Inflammatory macrophage treated with lipopolysaccharide for 4 hours (primary cell): Measurements from ENCODE around the gene KLHL2.
"Not testable (repeated sequence)": the region's sequence is repeated elsewhere in the genome, so short reads cannot be mapped to it uniquely, and the experiment has no call there.

Experiments
- DNase-seq: peaks from one replicate; pipeline ENCODE4 v3.0.0-alpha.2; 2020

KLHL2 gene, protein sequence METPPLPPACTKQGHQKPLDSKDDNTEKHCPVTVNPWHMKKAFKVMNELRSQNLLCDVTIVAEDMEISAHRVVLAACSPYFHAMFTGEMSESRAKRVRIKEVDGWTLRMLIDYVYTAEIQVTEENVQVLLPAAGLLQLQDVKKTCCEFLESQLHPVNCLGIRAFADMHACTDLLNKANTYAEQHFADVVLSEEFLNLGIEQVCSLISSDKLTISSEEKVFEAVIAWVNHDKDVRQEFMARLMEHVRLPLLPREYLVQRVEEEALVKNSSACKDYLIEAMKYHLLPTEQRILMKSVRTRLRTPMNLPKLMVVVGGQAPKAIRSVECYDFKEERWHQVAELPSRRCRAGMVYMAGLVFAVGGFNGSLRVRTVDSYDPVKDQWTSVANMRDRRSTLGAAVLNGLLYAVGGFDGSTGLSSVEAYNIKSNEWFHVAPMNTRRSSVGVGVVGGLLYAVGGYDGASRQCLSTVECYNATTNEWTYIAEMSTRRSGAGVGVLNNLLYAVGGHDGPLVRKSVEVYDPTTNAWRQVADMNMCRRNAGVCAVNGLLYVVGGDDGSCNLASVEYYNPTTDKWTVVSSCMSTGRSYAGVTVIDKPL

DNA sequence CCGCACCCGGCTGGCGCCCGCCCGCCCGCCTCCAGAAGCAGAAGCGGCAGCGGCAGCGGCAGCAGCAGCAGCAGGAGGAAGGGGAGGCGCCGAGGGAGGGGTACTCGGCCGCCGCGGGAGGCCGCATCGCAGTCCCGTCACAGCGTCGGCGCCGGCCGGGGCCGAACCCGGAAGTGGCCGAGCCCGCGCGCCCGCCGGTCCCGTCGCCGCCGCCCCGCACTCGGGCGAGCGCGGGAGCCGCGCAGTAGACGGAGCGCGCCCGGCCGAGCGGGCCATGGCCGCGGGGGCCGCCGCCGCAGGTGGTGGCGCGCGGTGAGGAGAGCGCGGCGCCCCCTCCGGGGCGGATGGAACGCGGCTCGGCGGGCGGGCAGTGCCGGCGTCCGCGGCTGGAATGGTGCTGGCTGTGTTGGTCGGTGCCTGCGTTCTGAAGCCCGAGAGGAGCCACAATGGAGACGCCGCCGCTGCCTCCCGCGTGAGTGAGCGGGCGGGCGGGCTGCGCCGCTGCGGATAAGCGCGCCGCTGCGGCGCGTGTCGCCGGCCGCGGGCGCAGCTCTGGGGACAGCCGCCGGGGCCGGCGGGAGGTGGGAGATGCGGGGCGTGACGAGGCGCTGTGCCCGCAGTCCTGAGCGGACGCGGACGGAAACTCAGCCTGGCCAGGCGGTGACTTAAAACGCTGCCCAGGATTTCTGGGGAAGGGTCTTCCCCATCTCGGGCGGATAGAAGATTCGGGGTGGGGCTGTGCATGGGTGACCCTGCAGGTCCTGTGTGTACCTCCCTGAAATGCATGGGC is at the start of gene KLHL2:
Gene KLHL2, plus strand, starts transcription at position 131 of the 790 bp plus-strand sequence. Its CDS starts 316 bp downstream, at position 447.
- DNase-seq, result peak; percentile 87

- no peak for DNase-seq
These were observed 48.6 kb upstream of the KLHL2 start for GRCh38 chr4:165158762-165159161.

- DNase-seq, result no peak
These were observed 43.1 kb upstream of the KLHL2 start for GRCh38 chr4:165164257-165164656.

- not testable (repeated sequence) for DNase-seq
These were observed 40.5 kb upstream of the KLHL2 start for GRCh38 chr4:165166872-165167271.

GRCh38 chr4:165167650-165168049 is 39.7 kb upstream of the KLHL2 start:
- DNase-seq, result no peak

DNA sequence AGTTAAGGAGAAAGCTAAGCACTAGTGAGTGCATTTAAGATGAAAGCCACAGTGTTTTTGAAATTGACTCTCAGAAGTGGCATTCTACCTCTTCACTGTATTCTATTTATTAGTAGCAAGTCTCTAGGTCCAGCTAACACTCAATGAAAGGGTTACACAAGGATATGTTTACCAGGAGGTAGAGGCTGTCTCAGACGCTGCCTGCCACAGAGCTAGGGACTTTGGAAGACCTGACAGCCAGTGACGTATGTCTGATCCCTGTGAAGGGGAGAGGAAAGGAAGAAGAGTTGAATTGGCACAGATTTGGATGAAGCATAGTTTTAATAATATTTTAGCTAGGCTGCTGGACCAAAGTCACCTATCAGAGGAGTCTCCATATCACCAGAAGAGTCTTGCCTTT is 36.5 kb upstream of the KLHL2 start:
- no peak for DNase-seq

- not testable (repeated sequence) for DNase-seq
These were observed 31.9 kb upstream of the KLHL2 start for GRCh38 chr4:165175470-165175869.

GRCh38 chr4:165175879-165176278 is 31.5 kb upstream of the KLHL2 start:
- no peak for DNase-seq

GRCh38 chr4:165177725-165178666 is 29.4 kb upstream of the KLHL2 start:
- DNase-seq, result peak; percentile 8

DNA sequence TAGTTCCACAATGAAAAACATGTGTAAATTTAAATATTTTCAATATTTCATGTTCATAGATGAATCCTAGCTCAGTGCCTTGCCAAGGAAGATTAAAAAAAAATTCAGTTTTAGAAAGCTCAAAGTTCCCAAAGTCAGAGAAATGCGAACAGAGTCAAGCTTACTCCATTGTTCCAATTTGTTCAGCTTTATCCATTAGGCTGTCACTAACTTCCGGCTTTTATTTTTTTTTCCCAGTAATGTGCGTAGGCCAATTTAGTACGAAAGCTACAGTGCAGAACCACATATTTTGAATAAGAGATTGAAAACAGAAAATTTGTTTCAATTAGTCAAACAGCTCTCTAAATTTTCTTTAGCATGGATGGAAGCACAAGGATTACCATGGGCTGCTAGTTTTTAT is 23.1 kb upstream of the KLHL2 start:
- DNase-seq, result no peak

GRCh38 chr4:165184998-165185397 is 22.4 kb upstream of the KLHL2 start:
- DNase-seq, result not testable (repeated sequence)

DNA sequence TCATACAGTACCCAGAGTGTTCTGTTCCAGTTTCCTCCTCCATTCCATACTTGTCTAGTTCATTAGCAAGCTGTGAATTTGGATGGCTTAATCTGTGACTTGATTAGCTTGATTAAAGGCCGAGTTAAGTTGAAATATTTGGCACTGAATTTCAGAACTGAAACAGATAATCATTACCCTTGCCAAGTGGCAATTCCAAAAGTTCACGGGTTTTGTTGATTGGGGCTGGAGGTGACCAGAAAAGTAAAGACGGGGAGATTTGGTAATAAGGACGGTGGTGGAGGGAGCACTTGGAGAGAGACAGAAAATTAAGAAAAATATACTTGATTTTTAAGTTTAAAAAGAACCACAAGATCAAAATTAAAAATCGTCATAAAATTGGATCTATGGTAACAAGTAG is 21.9 kb upstream of the KLHL2 start:
- no peak for DNase-seq

GRCh38 chr4:165190591-165191347 is 16.6 kb upstream of the KLHL2 start:
- DNase-seq, result no peak

GRCh38 chr4:165191348-165191656 is 16.1 kb upstream of the KLHL2 start:
- DNase-seq, result no peak

- DNase-seq, result no peak
These were observed 15.4 kb upstream of the KLHL2 start for GRCh38 chr4:165191814-165192499.

GRCh38 chr4:165192500-165192898 is 14.9 kb upstream of the KLHL2 start:
- no peak for DNase-seq

DNA sequence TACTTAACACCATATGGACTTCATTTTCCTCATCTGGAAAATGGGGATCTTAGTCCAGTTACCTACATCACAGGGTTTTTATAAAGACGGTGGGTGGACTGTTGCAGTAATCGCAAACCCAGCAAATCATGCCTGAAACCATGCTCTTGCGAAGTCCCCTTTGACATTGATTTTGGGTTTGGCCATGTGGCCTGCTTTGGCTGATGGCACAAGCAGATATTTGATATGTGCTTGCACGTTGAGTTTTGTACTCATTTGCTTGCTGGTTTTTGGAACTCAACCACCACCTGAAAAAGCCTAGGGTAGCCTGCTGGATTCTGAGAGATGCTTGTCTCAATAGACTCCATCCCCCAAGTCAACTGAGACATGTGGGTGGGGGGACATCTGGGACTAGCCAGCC is 14.4 kb upstream of the KLHL2 start:
- no peak for DNase-seq

DNA sequence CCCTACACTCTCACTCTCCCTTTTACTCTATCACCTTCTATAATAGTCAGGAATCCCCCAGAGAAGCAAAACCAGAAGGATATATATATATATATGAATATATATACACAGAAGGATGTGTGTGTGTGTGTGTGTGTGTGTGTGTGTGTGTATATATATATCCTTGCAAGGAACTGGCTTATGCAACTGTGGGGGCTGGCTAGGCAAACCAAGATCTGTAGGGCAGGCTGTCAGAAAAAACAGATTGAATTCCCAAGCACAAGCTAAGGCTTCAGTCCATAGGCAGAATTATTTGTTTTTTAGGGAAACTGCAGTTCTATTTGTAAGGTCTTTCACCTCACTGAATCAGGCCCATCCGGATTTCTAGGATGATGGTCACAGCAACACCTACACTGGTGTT is 13.0 kb upstream of the KLHL2 start:
- DNase-seq, result no peak

DNA sequence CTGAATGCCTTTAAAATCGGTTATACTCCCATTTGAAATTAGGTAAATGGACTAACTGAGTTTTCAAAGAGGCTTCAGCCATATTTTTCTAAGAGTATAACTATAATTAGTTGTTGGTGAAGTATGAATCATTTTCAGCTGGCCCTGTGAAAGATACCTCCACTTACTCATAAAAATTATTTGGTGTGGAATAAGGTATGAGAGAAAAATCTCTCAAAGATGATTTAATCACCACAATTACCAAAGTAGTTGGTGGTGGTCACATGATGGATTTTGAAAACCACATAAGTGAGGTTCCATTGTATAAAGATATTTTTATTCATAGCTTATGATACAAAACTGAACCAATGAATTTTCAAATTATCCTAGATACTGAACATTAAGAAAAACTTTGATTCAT is 9.0 kb upstream of the KLHL2 start:
- DNase-seq, result no peak

DNA sequence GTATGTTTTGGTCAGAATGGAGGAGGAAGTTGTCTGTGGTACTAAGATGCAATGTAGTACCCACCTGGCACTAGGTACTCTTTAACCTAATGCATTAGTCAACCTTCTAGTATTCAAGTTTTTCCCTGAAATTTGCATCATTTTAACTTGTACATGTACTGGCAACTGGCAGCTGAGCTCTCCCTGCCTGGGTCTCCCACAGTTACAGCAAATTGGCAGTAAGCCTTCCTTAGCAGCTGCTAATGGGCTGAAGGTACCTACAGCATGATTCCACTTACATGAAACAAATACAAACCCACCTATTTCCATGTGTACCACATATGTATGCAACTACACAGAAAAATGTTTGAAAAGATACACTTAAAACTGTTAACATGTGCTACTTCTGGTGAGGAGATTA is 8.1 kb upstream of the KLHL2 start:
- DNase-seq, result no peak

- no peak for DNase-seq
These were observed 7.6 kb upstream of the KLHL2 start for GRCh38 chr4:165199722-165200121.
